Activated CD8-positive, alpha-beta T cell treated with anti-CD3 and anti-CD28 coated beads for 36 hours (primary cell): ENCODE results near the gene WFDC12. TPM values are rescaled to one million over a fixed set of nuclear protein-coding genes. Genes with fewer than 3 reads are reported as not detected.

Source experiments
- ATAC-seq: fragments of 200-7000 bp; cut with Tn5 transposase; one replicate; pipeline ENCODE4 v1.10.0; 2021; ENCODE audit warnings: mild to moderate bottlenecking, moderate library complexity
- CTCF ChIA-PET: fragments of 350-600 bp; sonication (Branson Sonifier 250); formaldehyde crosslinking; loops from one replicate; lab custom pipeline; 2021; ENCODE audit warnings: antibody characterized with exemption; lab: Charles Lee
- POLR2A ChIA-PET: fragments of 350-600 bp; sonication (Branson Sonifier 250); formaldehyde crosslinking; loops from one replicate; lab custom pipeline; 2021; ENCODE audit warnings: antibody characterized with exemption; lab: Charles Lee
- DNase-seq: peaks from one replicate; pipeline ENCODE4 v3.0.0-alpha.2; 2020
- H3K27ac Mint-ChIP-seq: one replicate; pipeline ENCODE4 v1.8.0; 2021; ENCODE audit warnings: mild to moderate bottlenecking, mixed read lengths
- H3K27me3 Mint-ChIP-seq: one replicate; pipeline ENCODE4 v1.8.0; 2021; ENCODE audit warnings: mixed read lengths
- H3K36me3 Mint-ChIP-seq: one replicate; pipeline ENCODE4 v1.8.0; 2021; ENCODE audit warnings: low read depth, mixed read lengths
- H3K4me1 Mint-ChIP-seq: one replicate; pipeline ENCODE4 v1.8.0; 2021; ENCODE audit warnings: low read depth, mixed read lengths
- H3K4me3 Mint-ChIP-seq: one replicate; pipeline ENCODE4 v1.8.0; 2021; ENCODE audit warnings: mild to moderate bottlenecking, moderate library complexity, mixed read lengths
- H3K9me3 Mint-ChIP-seq: one replicate; pipeline ENCODE4 v1.8.0; 2021; ENCODE audit warnings: mixed read lengths
- intact Hi-C: fragments of 100-400 bp; cut with micrococcal nuclease; formaldehyde crosslinking; loops from one replicate; pipeline ENCODE4 v1.10.0; 2022
- total RNA-seq, 2 experiments: library from RNA; stranded (reverse); gene quantifications; one replicate each; pipeline ENCODE4 v1.2.3, GENCODE V29; 2021
- TF ChIP-seq, protein P1 (sequence below): fragments of 200-600 bp; IDR thresholded peaks from one replicate; pipeline ENCODE4 v1.8.0; 2022; ENCODE audit warnings: antibody characterized with exemption, mild to moderate bottlenecking

The WFDC12 gene
- total RNA-seq, 2 experiments from 2014 or later, result not detected

- ATAC-seq (no peak), DNase-seq (no peak)
- Mint-ChIP-seq H3K4me3 (no peak overlapping the region), H3K4me1 (peaks cover 17% of the 10 kb centered on the region), H3K9me3 (no peaks in the 10 kb centered on the region), H3K27ac (no peak overlapping the region), H3K36me3 (no peaks in the 10 kb centered on the region), H3K27me3 (peaks cover 3% of the 10 kb centered on the region)
- intact Hi-C loops, result no loop called here
- TF ChIP-seq, protein P1, sequence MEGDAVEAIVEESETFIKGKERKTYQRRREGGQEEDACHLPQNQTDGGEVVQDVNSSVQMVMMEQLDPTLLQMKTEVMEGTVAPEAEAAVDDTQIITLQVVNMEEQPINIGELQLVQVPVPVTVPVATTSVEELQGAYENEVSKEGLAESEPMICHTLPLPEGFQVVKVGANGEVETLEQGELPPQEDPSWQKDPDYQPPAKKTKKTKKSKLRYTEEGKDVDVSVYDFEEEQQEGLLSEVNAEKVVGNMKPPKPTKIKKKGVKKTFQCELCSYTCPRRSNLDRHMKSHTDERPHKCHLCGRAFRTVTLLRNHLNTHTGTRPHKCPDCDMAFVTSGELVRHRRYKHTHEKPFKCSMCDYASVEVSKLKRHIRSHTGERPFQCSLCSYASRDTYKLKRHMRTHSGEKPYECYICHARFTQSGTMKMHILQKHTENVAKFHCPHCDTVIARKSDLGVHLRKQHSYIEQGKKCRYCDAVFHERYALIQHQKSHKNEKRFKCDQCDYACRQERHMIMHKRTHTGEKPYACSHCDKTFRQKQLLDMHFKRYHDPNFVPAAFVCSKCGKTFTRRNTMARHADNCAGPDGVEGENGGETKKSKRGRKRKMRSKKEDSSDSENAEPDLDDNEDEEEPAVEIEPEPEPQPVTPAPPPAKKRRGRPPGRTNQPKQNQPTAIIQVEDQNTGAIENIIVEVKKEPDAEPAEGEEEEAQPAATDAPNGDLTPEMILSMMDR, result no peak
- POLR2A ChIA-PET, result no interaction called here
- CTCF ChIA-PET, result interaction anchor here (1.1 to 10.4 kb wide), 7 partner anchors 13 to 180 kb away, joined by 3 to 117 read pairs (median 22); partner anchors contain the start of gene KCNS1
Measured at GRCh38 chr20:45113865-45114264, 10.4 kb downstream of the WFDC12 start.

DNA sequence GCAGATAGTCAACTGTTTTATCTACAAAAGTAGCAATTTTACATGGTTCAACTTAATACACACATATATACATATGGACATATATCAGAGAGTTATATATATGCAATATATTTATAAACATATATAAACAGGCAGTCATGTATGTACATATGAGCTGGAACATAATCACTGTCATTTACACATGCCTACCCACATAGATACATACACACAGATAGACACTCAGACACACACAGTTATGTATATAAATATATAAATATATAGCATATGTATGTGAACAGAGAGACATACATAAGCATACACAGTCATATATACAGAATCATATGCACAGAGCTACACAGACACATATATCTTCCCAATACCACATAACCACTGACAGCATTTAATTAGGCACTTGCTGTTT, 11.5 kb downstream of the WFDC12 start:
- ATAC-seq, result no peak
- ChIA-PET CTCF (interaction anchor here (0.8 to 10.4 kb wide), 18 partner anchors 9 to 327 kb away, joined by 3 to 117 read pairs (median 8); partner anchors contain the start of gene KCNS1), POLR2A (no interaction called here)
- Mint-ChIP-seq H3K27ac (no peak overlapping the region), H3K9me3 (no peaks in the 10 kb centered on the region), H3K4me1 (peaks cover 17% of the 10 kb centered on the region), H3K36me3 (no peaks in the 10 kb centered on the region), H3K4me3 (no peak overlapping the region), H3K27me3 (peaks cover 3% of the 10 kb centered on the region)
- intact Hi-C loops, result no loop called here
- no peak for DNase-seq
- TF ChIP-seq, protein P1, result no peak

- Mint-ChIP-seq H3K36me3 (no peaks in the 10 kb centered on the region), H3K4me1 (peaks cover 17% of the 10 kb centered on the region), H3K4me3 (no peak overlapping the region), H3K27me3 (no peaks in the 10 kb centered on the region), H3K9me3 (no peaks in the 10 kb centered on the region), H3K27ac (no peak overlapping the region)
- DNase-seq, result peak; percentile 53
- CTCF ChIA-PET, result interaction anchor here (0.7 to 10.4 kb wide), 31 partner anchors 8 to 326 kb away, joined by 3 to 117 read pairs (median 4); partner anchors contain the start of genes KCNS1 and TOMM34
- TF ChIP-seq, protein P1, result peak; percentile 76
- peak; percentile 43 for ATAC-seq
- intact Hi-C loops, result no loop called here
- POLR2A ChIA-PET, result no interaction called here
Measured at GRCh38 chr20:45111799-45112471, 12.3 kb downstream of the WFDC12 start.

- ATAC-seq, result no peak
- H3K27me3 Mint-ChIP-seq, result no peaks in the 10 kb centered on the region
- no peaks in the 10 kb centered on the region for H3K36me3 Mint-ChIP-seq
- no peak overlapping the region for H3K27ac Mint-ChIP-seq
- no peaks in the 10 kb centered on the region for H3K9me3 Mint-ChIP-seq
- TF ChIP-seq, protein P1, result no peak
- H3K4me1 Mint-ChIP-seq, result peaks cover 15% of the 10 kb centered on the region
- DNase-seq, result no peak
- POLR2A ChIA-PET, result no interaction called here
- no peak overlapping the region for H3K4me3 Mint-ChIP-seq
- CTCF ChIA-PET, result interaction anchor here (0.7 to 10.4 kb wide), 28 partner anchors 7 to 326 kb away, joined by 3 to 117 read pairs (median 5); partner anchors contain the start of genes KCNS1 and TOMM34
- intact Hi-C loops, result no loop called here
Measured at GRCh38 chr20:45111285-45111684, 13.0 kb downstream of the WFDC12 start.

DNA sequence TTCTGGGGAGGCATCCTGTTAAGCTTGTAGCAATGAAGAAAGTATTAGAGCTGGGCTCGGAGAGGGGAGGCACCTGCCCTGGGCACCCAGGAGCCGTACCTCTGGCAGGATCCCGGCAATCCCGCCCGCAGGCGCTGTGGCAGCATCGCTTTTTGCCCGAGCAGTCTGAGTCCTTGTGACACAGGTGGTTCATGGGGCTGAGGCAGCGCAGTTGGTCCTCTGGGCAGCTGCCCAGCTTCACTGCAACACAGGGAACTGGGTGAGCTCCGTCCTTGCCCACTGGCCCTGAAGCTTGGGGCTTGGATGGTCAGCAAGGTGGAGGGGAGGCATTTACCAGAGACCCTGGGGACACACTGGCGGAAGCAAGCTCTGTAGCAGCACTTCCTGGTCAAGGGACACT, 14.0 kb downstream of the WFDC12 start:
- intact Hi-C loops, result no loop called here
- TF ChIP-seq, protein P1, result no peak
- peaks cover 10% of the 10 kb centered on the region for H3K4me1 Mint-ChIP-seq

More for the DNA sequence above, 14.0 kb downstream of the WFDC12 start:
- Mint-ChIP-seq H3K27me3 (no peaks in the 10 kb centered on the region), H3K4me3 (no peak overlapping the region), H3K9me3 (no peaks in the 10 kb centered on the region), H3K27ac (no peak overlapping the region), H3K36me3 (no peaks in the 10 kb centered on the region)
- ChIA-PET POLR2A (interaction anchor here (0.8 to 1.5 kb wide), 3 partner anchors 10 to 60 kb away, joined by 3 to 4 read pairs (median 4); no protein-coding TSS in a partner anchor), CTCF (interaction anchor here (2.7 to 10.4 kb wide), 5 partner anchors 9 to 66 kb away, joined by 12 to 117 read pairs (median 25); partner anchors contain the start of gene KCNS1)
- DNase-seq (no peak), ATAC-seq (no peak)
